H1 (cell line): ENCODE measurements around the gene CHST8. TPM values are rescaled to one million over a fixed set of nuclear protein-coding genes. Genes with fewer than 3 reads are reported as not detected.

Experiments used
- CHD7 ChIP-seq: fragments of 300-600 bp; sonication (generic); IDR thresholded peaks from 2 replicates; pipeline ENCODE4 v1.7.1; 2012; ENCODE audit warnings: low read length, moderate library complexity, mild to moderate bottlenecking, inconsistent platforms; ENCODE audit not compliant: insufficient replicate concordance
- polyA plus RNA-seq, 7 experiments: library from polyadenylated mRNA; depleted of rRNA in 3 of 7; stranded (reverse) in 5 of 7; unstranded in 2 of 7; fragments of >200 nt in 5 of 7; fragments of 200-250 nt in 2 of 7; gene quantifications; 1 replicate in 5 of 7; 2 replicates in 1 of 7; 4 replicates in 1 of 7; pipeline versions ENCODE4 v1.2.1 to v1.2.3, GENCODE V29; 2011 to 2013; ENCODE audit warnings: missing spikeins in 2 of 7, mixed read lengths in 2 of 7
- total RNA-seq: library from RNA; stranded (reverse); fragmentation: NEBNext Ultra II Directional; extraction: Animal tissue kit (Norgen Biotek cat#: 25700); gene quantifications from 2 replicates; pipeline ENCODE4 v1.2.1, GENCODE V29; 2021

CHST8 gene
- total and polyA plus RNA-seq, 2 of the 8 experiments (the other 6 are each of a cell fraction or from before 2014, with no cell fraction given), result 10.8 to 28.2 TPM

GRCh38 chr19:33668968-33669367, 47.2 kb downstream of the CHST8 start (continued):
- no peak for TF ChIP-seq CHD7
